H1 (cell line): ENCODE data around the gene LARGE2. TPM values are rescaled to one million over a fixed set of nuclear protein-coding genes. Genes with fewer than 3 reads are reported as not detected.

ENCODE experiments used
- CTCF ChIA-PET: fragments of 300-600 bp; sonication (Branson Sonifier 250); formaldehyde crosslinking; loops from one replicate; lab custom pipeline; 2021; ENCODE audit not compliant: partially characterized antibody; lab: Charles Lee
- POLR2A ChIA-PET: fragments of 300-600 bp; sonication (Branson Sonifier 250); formaldehyde crosslinking; loops from one replicate; lab custom pipeline; 2021; ENCODE audit warnings: inconsistent platforms; ENCODE audit not compliant: partially characterized antibody; lab: Charles Lee
- DNase-seq, 2 experiments: peaks; one replicate each; pipeline versions ENCODE4 v3.0.0 to v3.0.0-alpha.2; 2010 to 2022; ENCODE audit warnings: low spot score in 2 of 2, low read depth in 1 of 2, mixed read lengths in 1 of 2
- FAIRE-seq: peaks from 2 replicates; lab custom pipeline; 2011; peaks lifted over from hg19 to GRCh38; lab: Jason Lieb, UNC
- H2AFZ ChIP-seq: 2 replicates; pipeline ENCODE4 v1.8.1; 2012; ENCODE audit warnings: low read length, inconsistent platforms
- H2AK5ac ChIP-seq: 2 replicates; pipeline ENCODE4 v1.6.1; 2013; ENCODE audit warnings: low read depth, low read length
- H2BK120ac ChIP-seq: replicated peaks from 2 replicates; pipeline ENCODE3; 2013; ENCODE audit warnings: low read depth, low read length, inconsistent platforms
- H2BK12ac ChIP-seq: 2 replicates; pipeline ENCODE4 v1.6.1; 2013; ENCODE audit warnings: low read depth, low read length
- H2BK15ac ChIP-seq: 2 replicates; pipeline ENCODE4 v1.6.1; 2013; ENCODE audit warnings: low read length
- H2BK20ac ChIP-seq: 2 replicates; pipeline ENCODE4 v1.6.1; 2013; ENCODE audit warnings: low read length
- H2BK5ac ChIP-seq: 2 replicates; pipeline ENCODE4 v1.6.1; 2013; ENCODE audit warnings: low read depth, low read length
- H3K14ac ChIP-seq: 2 replicates; pipeline ENCODE4 v1.6.1; 2013; ENCODE audit warnings: inconsistent platforms; ENCODE audit not compliant: insufficient read length
- H3K18ac ChIP-seq: 2 replicates; pipeline ENCODE4 v1.6.1; 2013; ENCODE audit warnings: low read length; ENCODE audit errors: extremely low read depth
- H3K23ac ChIP-seq: 2 replicates; pipeline ENCODE4 v1.6.1; 2013; ENCODE audit warnings: inconsistent platforms; ENCODE audit not compliant: insufficient read length
- H3K23me2 ChIP-seq: 2 replicates; pipeline ENCODE4 v1.6.1; 2013; ENCODE audit warnings: low read depth, low read length
- H3K27ac ChIP-seq: 2 replicates; pipeline ENCODE4 v1.6.1; 2011; ENCODE audit warnings: low read depth, low read length, inconsistent platforms
- H3K27me3 ChIP-seq, 4 experiments: replicated peaks in 1 of 4; 1 replicate in 1 of 4; 2 replicates in 3 of 4; pipeline versions ENCODE4 v1.6.1 to v1.8.1; 2011 to 2013; ENCODE audit warnings: low read length in 3 of 4, mild to moderate bottlenecking in 3 of 4, inconsistent platforms in 2 of 4, mixed read lengths in 2 of 4, moderate library complexity in 1 of 4; ENCODE audit not compliant: control insufficient read depth in 3 of 4, insufficient read depth in 3 of 4; ENCODE audit errors: extremely low read depth in 1 of 4
- H3K36me3 ChIP-seq, 4 experiments: 2 replicates each; pipeline versions ENCODE4 v1.6.1 to v1.8.1; 2011 to 2013; ENCODE audit warnings: mild to moderate bottlenecking in 4 of 4, low read length in 3 of 4, moderate library complexity in 2 of 4, control low read depth in 1 of 4, inconsistent platforms in 1 of 4; ENCODE audit not compliant: insufficient read depth in 4 of 4, control insufficient read depth in 2 of 4
- H3K4ac ChIP-seq: replicated peaks from 2 replicates; pipeline ENCODE3; 2013; ENCODE audit warnings: low read length, low read depth, mixed read lengths, inconsistent platforms; ENCODE audit not compliant: insufficient read length
- H3K4me1 ChIP-seq, 4 experiments: replicated peaks in 1 of 4; 1 replicate in 1 of 4; 2 replicates in 3 of 4; pipeline versions ENCODE4 v1.6.1 to v1.8.1; 2011 to 2013; ENCODE audit warnings: low read length in 3 of 4, inconsistent platforms in 2 of 4, mixed read lengths in 1 of 4; ENCODE audit not compliant: insufficient read depth in 4 of 4, control insufficient read depth in 3 of 4
- H3K4me2 ChIP-seq, 2 experiments: 2 replicates each; pipeline versions ENCODE4 v1.6.1 to v1.8.1; 2011 to 2013; ENCODE audit warnings: low read depth in 2 of 2, low read length in 2 of 2, control low read depth in 1 of 2, inconsistent platforms in 1 of 2, mild to moderate bottlenecking in 1 of 2; ENCODE audit not compliant: insufficient read depth in 1 of 2
- H3K4me3 ChIP-seq, 4 experiments: fragments of 200-600, 300-600 bp in 1 of 4; sonication (generic), shearing (Covaris generic), sonication (Bioruptor Twin) in 1 of 4; 2 replicates each; pipeline versions ENCODE4 v1.5.1 to v1.8.1; 2011 to 2016; ENCODE audit warnings: low read length in 4 of 4, low read depth in 3 of 4, control low read depth in 2 of 4, inconsistent platforms in 2 of 4, mild to moderate bottlenecking in 2 of 4, mixed read lengths in 1 of 4, moderate library complexity in 1 of 4; ENCODE audit not compliant: insufficient read depth in 2 of 4; ENCODE audit errors: extremely low read depth in 1 of 4
- H3K56ac ChIP-seq: replicated peaks from 2 replicates; pipeline ENCODE3; 2013; ENCODE audit warnings: low read depth, mild to moderate bottlenecking, mixed read lengths, low read length, inconsistent platforms; ENCODE audit not compliant: insufficient read length
- H3K79me1 ChIP-seq: 2 replicates; pipeline ENCODE4 v1.6.1; 2013; ENCODE audit warnings: low read depth, low read length, control low read depth
- H3K79me2 ChIP-seq, 2 experiments: 2 replicates each; pipeline versions ENCODE4 v1.6.1 to v1.8.1; 2012 to 2013; ENCODE audit warnings: low read length in 2 of 2, mild to moderate bottlenecking in 2 of 2, inconsistent platforms in 1 of 2; ENCODE audit not compliant: insufficient read depth in 2 of 2, control insufficient read depth in 1 of 2
- H3K9ac ChIP-seq, 4 experiments: replicated peaks in 1 of 4; 1 replicate in 1 of 4; 2 replicates in 3 of 4; pipeline versions ENCODE4 v1.6.1 to v1.8.1; 2011 to 2013; ENCODE audit warnings: low read depth in 3 of 4, low read length in 3 of 4, control low read depth in 2 of 4, mild to moderate bottlenecking in 2 of 4, moderate library complexity in 2 of 4, inconsistent platforms in 1 of 4; ENCODE audit errors: extremely low read depth in 1 of 4
- H3K9me3 ChIP-seq, 2 experiments: 2 replicates each; pipeline versions ENCODE4 v1.6.1 to v1.8.1; 2012 to 2013; ENCODE audit warnings: mild to moderate bottlenecking in 2 of 2, moderate library complexity in 2 of 2, control low read depth in 1 of 2, inconsistent platforms in 1 of 2, low read depth in 1 of 2, low read length in 1 of 2, mixed read lengths in 1 of 2; ENCODE audit not compliant: insufficient read depth in 2 of 2
- H4K20me1 ChIP-seq, 2 experiments: replicated peaks in 1 of 2; 2 replicates each; pipeline versions ENCODE3 to v1.8.1; 2011 to 2013; ENCODE audit warnings: inconsistent platforms in 2 of 2, low read length in 2 of 2, mild to moderate bottlenecking in 1 of 2; ENCODE audit not compliant: insufficient read depth in 2 of 2, control insufficient read depth in 1 of 2
- H4K5ac ChIP-seq: 2 replicates; pipeline ENCODE4 v1.6.1; 2013; ENCODE audit warnings: low read length, low read depth, mixed read lengths, inconsistent platforms; ENCODE audit not compliant: insufficient read length
- H4K8ac ChIP-seq: 2 replicates; pipeline ENCODE4 v1.8.0; 2013; ENCODE audit warnings: mild to moderate bottlenecking, moderate library complexity, low read length, inconsistent platforms; ENCODE audit not compliant: insufficient read depth; ENCODE audit errors: extremely low read depth
- H4K91ac ChIP-seq: replicated peaks from 2 replicates; pipeline ENCODE3; 2013; ENCODE audit warnings: low read length, mixed read lengths, inconsistent platforms; ENCODE audit not compliant: insufficient read length
- CHD2 ChIP-seq: IDR thresholded peaks from 2 replicates; pipeline ENCODE4 v1.6.1; 2012; ENCODE audit warnings: low read length, improper control_type of control experiment
- CREB1 ChIP-seq: IDR thresholded peaks from 2 replicates; pipeline ENCODE4 v1.6.1; 2012; ENCODE audit warnings: inconsistent platforms
- CTCF ChIP-seq, 3 experiments: IDR thresholded peaks; 1 replicate in 2 of 3; 2 replicates in 1 of 3; pipeline versions ENCODE4 v1.5.1 to v1.6.1; 2011; ENCODE audit warnings: low read length in 3 of 3, mild to moderate bottlenecking in 3 of 3, inconsistent platforms in 2 of 3, low read depth in 1 of 3, moderate library complexity in 1 of 3; ENCODE audit not compliant: insufficient read depth in 1 of 3; ENCODE audit errors: control extremely low read depth in 1 of 3
- EP300 ChIP-seq, 2 experiments: IDR thresholded peaks; 1 replicate in 1 of 2; 2 replicates in 1 of 2; pipeline ENCODE4 v1.6.1; 2011 to 2012; ENCODE audit warnings: low read depth in 2 of 2, low read length in 2 of 2, mild to moderate bottlenecking in 2 of 2, borderline replicate concordance in 1 of 2, inconsistent platforms in 1 of 2, moderate library complexity in 1 of 2
- KDM1A ChIP-seq: fragments of 200-600, 300-600 bp; sonication (generic); IDR thresholded peaks from 2 replicates; pipeline ENCODE4 v1.7.1; 2016; ENCODE audit warnings: mild to moderate bottlenecking, low read length, borderline replicate concordance
- NRF1 ChIP-seq: IDR thresholded peaks from 2 replicates; pipeline ENCODE4 v1.6.1; 2011; ENCODE audit warnings: mild to moderate bottlenecking, low read depth, low read length, improper control_type of control experiment
- POLR2A ChIP-seq, 2 experiments: IDR thresholded peaks; 1 replicate in 1 of 2; 2 replicates in 1 of 2; pipeline ENCODE4 v1.6.1; 2011; ENCODE audit warnings: low read depth in 2 of 2, low read length in 2 of 2, mild to moderate bottlenecking in 2 of 2; ENCODE audit errors: control extremely low read depth in 1 of 2
- RAD21 ChIP-seq, 2 experiments: IDR thresholded peaks in 1 of 2; conservative IDR thresholded peaks in 1 of 2; 2 replicates each; pipeline ENCODE4 v1.6.1; 2011; ENCODE audit warnings: low read depth in 2 of 2, low read length in 2 of 2, improper control_type of control experiment in 1 of 2, inconsistent platforms in 1 of 2, mild to moderate bottlenecking in 1 of 2, moderate library complexity in 1 of 2
- RXRA ChIP-seq: IDR thresholded peaks from 2 replicates; pipeline ENCODE4 v1.6.1; 2011; ENCODE audit warnings: low read depth, mild to moderate bottlenecking, low read length, moderate library complexity; ENCODE audit not compliant: insufficient read depth
- WGBS, 2 experiments: shearing (Covaris generic) in 1 of 2; methylation state at CpG; one replicate each; pipeline versions ENCODE4 v1.1.6 to v1.1.7; 2013 to 2015; ENCODE audit warnings: low lambda C conversion rate in 2 of 2, mixed read lengths in 2 of 2, inconsistent platforms in 1 of 2, low coverage in 1 of 2, missing lambda C conversion rate in 1 of 2; ENCODE audit not compliant: insufficient replicate concordance in 2 of 2, insufficient coverage in 1 of 2, insufficient read length in 1 of 2; ENCODE audit errors: extremely low coverage in 1 of 2, missing lambda C conversion rate in 1 of 2; 5-methylcytosine and 5-hydroxymethylcytosine counted together
- polyA plus RNA-seq, 7 experiments: library from polyadenylated mRNA; depleted of rRNA in 3 of 7; stranded (reverse) in 5 of 7; unstranded in 2 of 7; fragments of >200 nt in 5 of 7; fragments of 200-250 nt in 2 of 7; gene quantifications; 1 replicate in 5 of 7; 2 replicates in 1 of 7; 4 replicates in 1 of 7; pipeline versions ENCODE4 v1.2.1 to v1.2.3, GENCODE V29; 2011 to 2013; ENCODE audit warnings: missing spikeins in 2 of 7, mixed read lengths in 2 of 7
- total RNA-seq: library from RNA; stranded (reverse); fragmentation: NEBNext Ultra II Directional; extraction: Animal tissue kit (Norgen Biotek cat#: 25700); gene quantifications from 2 replicates; pipeline ENCODE4 v1.2.1, GENCODE V29; 2021

LARGE2 gene
- total and polyA plus RNA-seq, 2 of the 8 experiments (the other 6 are each of a cell fraction or from before 2014, with no cell fraction given) = 111 to 137 TPM

GRCh38 chr11:45942381-45942780 lies 19.9 kb downstream of the LARGE2 start:
- H3K27me3 ChIP-seq = no peaks in the 10 kb centered on the region
- no peak overlapping the region for H2BK20ac ChIP-seq
- H3K4me1 ChIP-seq = peaks cover 0 to 5% (median 0%) of the 10 kb centered on the region in 4 experiments; a peak in 1 of 7 replicates
- H3K4ac ChIP-seq = no peak overlapping the region
- H4K91ac ChIP-seq = no peak overlapping the region
- no peak overlapping the region for H2BK15ac ChIP-seq
- ChIA-PET POLR2A (interaction anchor here (1.3 to 13.6 kb wide), 3 partner anchors 13 to 19 kb away, joined by 4 to 115 read pairs (median 4); partner anchors contain the start of gene LARGE2), CTCF (interaction anchor here (0.6 to 2.1 kb wide), 5 partner anchors 21 to 70 kb away, joined by 3 to 8 read pairs (median 3); no protein-coding TSS in a partner anchor)
- no peaks in the 10 kb centered on the region for H3K79me2 ChIP-seq
- DNase-seq (no peak), FAIRE-seq (no peak)
- no peaks in the 10 kb centered on the region for H4K20me1 ChIP-seq
- H3K9ac ChIP-seq = no peak overlapping the region
- H3K27ac ChIP-seq = no peak overlapping the region
- H3K23ac ChIP-seq = no peak overlapping the region
- no peak overlapping the region for H4K5ac ChIP-seq
- no peak overlapping the region for H2BK12ac ChIP-seq
- no peak overlapping the region for H3K18ac ChIP-seq
- no peak overlapping the region for H2BK120ac ChIP-seq
- no peak overlapping the region for H3K4me3 ChIP-seq
- H3K9me3 ChIP-seq = no peaks in the 10 kb centered on the region
- no peak overlapping the region for H2BK5ac ChIP-seq
- H3K4me2 ChIP-seq = no peak overlapping the region
- 90% methylated on average over 4 of the region's 4 CpGs; no CpG with 5 or more reads in 1 of the 2 experiments for WGBS, 2 experiments
- no peaks in the 10 kb centered on the region for H3K79me1 ChIP-seq
- H3K36me3 ChIP-seq = peaks cover 0 to 22% (median 14%) of the 10 kb centered on the region in 4 experiments; a peak in 6 of 8 replicates
- TF ChIP-seq RXRA (no peak), CHD2 (no peak), NRF1 (no peak), KDM1A (no peak), EP300 (IDR thresholded peaks at IDR 0.05; ENCODE audit: borderline replicate concordance in 1 of 2, low read depth in 2 of 2, low read length in 2 of 2) (no peak), CREB1 (no peak), RAD21 (IDR thresholded peaks at IDR 0.05 in 1 of 2, conservative IDR thresholded peaks at IDR 0.05 in 1 of 2; ENCODE audit: low read depth in 2 of 2, low read length in 2 of 2) (no peak), CTCF (IDR thresholded peaks at IDR 0.05; ENCODE audit: control extremely low read depth in 1 of 3, insufficient read depth in 1 of 3, low read depth in 1 of 3, low read length in 3 of 3) (no peak), POLR2A (IDR thresholded peaks at IDR 0.05; ENCODE audit: control extremely low read depth in 1 of 2, low read depth in 2 of 2, low read length in 2 of 2) (no peak)
- no peak overlapping the region for H2AK5ac ChIP-seq
- no peak overlapping the region for H3K14ac ChIP-seq
- no peak overlapping the region for H3K56ac ChIP-seq
- no peak overlapping the region for H4K8ac ChIP-seq
- no peaks in the 10 kb centered on the region for H3K23me2 ChIP-seq
- H2AFZ ChIP-seq = no peak overlapping the region
